Ishikawa (cell line): ENCODE measurements around the gene TRIM2.

Source experiments
- CEBPB ChIP-seq: IDR thresholded peaks from 2 replicates; pipeline ENCODE4 v1.6.1; 2012
- EP300 ChIP-seq: IDR thresholded peaks from 2 replicates; pipeline ENCODE4 v1.6.1; 2012; ENCODE audit warnings: borderline replicate concordance
- MAX ChIP-seq: IDR thresholded peaks from 2 replicates; pipeline ENCODE4 v1.6.1; 2012
- REST ChIP-seq: IDR thresholded peaks from 2 replicates; pipeline ENCODE4 v1.6.1; 2012; ENCODE audit warnings: low read depth, mild to moderate bottlenecking
- TEAD4 ChIP-seq: IDR thresholded peaks from 2 replicates; pipeline ENCODE4 v1.6.1; 2012
- USF1 ChIP-seq: IDR thresholded peaks from 2 replicates; pipeline ENCODE4 v1.6.1; 2012

- TF ChIP-seq TEAD4 = no peak
- no peak for TF ChIP-seq EP300
- no peak for TF ChIP-seq CEBPB
- TF ChIP-seq MAX = no peak
- no peak for TF ChIP-seq USF1
- no peak for TF ChIP-seq REST
Observed at GRCh38 chr4:153267890-153268289, 63.6 kb downstream of the TRIM2 start.
